GM19395 (cell line): Measurements from ENCODE around the gene C1QB.

Source experiments
- ATAC-seq: cut with Tn5 transposase; IDR thresholded peaks from one replicate; pipeline ENCODE4 v1.9.1; 2021; ENCODE audit warnings: mild to moderate bottlenecking, moderate library complexity; ENCODE audit not compliant: unreplicated experiment

The C1QB gene

GRCh38 chr1:22633697-22634463, 19.2 kb upstream of the C1QB start:
- ATAC-seq: no peak

DNA sequence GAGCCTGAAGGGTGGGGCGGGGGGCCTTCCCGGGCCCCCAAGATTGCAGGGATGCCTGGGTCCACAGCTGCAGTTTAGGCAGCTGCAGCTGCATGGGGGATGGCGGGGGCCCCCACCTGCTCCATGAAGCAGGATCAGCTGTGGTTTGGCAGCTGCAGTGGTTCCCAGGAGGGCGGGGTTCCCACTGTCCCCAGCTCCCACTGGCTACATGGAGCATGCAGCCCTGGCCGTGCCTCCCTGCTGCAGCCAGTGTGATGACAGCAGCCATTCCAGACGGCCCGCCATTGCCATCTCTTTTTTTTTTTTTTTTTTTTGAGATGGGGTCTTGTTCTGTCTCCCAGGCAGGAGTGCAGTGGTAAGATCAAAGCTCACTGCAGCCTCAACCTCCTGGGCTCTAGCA, 17.6 kb upstream of the C1QB start:
- no peak for ATAC-seq

DNA sequence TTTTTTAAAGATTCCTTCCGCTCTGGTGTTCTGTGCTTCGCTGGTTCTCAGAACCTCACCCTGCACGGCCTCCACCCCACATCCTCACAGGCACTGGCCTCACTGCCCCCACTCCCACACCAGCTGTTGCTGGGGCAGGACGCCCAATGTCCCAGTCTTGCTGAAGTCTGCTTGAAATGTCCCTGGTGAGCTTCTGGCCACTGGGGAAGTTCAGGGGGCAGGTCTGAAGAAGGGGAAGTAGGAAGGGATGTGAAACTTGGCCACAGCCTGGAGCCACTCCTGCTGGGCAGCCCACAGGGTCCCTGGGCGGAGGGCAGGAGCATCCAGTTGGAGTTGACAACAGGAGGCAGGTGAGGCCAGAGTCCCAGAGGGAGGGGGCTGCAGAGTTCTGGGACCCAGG, 16.7 kb upstream of the C1QB start, which contains the start of gene C1QA:
Gene C1QA, plus strand, starts transcription at position 276 of the 400 bp plus-strand sequence. CDS start 989 bp downstream, outside the sequence.
- ATAC-seq: no peak

- ATAC-seq: no peak
These were observed 16.1 kb upstream of the C1QB start for GRCh38 chr1:22636927-22637326.

DNA sequence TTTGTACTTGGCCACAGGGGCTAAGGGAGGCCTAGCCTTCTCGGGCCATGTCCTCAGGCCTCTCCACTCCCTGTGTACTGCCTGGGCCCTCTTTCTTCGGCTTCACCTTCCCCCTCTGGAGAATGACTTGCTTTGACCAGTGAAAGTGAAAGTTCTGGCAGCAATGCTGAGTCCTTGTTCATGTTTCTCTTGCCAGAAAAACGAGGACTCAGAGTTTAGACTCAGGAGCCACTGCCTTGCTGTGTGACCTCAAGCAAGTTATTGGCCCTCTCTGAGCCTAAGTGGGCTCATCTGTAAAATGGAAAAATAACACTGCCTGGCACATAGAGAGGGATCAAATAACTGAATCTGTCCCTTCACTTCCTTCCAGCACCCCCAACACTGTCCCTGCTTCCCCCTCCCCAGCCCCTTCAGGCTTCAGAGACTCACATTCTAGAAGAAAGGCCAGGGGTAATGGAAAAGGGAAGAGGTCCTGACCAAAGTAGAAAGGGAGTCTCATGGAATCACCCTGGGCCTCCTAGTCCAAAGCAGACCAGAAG, 15.1 kb upstream of the C1QB start:
- ATAC-seq: no peak

GRCh38 chr1:22638476-22639234, 14.4 kb upstream of the C1QB start:
- no peak for ATAC-seq

GRCh38 chr1:22639286-22639685, 13.8 kb upstream of the C1QB start:
- ATAC-seq: no peak

DNA sequence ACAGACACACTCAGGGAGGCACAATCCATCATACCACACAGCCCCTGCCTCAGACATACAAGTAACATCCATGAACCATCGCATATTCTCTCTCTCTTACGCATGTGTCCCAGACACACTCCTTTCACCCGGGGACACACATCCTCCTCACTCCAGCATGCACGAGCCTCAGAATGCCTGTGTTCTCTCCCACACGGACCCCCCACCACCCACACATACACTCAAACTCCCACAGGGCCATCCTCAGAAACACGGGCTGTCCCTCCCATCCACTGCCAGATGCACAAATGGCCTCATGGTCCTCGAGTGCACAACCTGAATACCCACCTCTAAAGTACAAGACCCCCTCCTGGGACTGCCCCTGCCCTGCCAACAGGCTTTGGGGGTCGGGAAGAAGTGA, 11.8 kb upstream of the C1QB start:
- no peak for ATAC-seq

DNA sequence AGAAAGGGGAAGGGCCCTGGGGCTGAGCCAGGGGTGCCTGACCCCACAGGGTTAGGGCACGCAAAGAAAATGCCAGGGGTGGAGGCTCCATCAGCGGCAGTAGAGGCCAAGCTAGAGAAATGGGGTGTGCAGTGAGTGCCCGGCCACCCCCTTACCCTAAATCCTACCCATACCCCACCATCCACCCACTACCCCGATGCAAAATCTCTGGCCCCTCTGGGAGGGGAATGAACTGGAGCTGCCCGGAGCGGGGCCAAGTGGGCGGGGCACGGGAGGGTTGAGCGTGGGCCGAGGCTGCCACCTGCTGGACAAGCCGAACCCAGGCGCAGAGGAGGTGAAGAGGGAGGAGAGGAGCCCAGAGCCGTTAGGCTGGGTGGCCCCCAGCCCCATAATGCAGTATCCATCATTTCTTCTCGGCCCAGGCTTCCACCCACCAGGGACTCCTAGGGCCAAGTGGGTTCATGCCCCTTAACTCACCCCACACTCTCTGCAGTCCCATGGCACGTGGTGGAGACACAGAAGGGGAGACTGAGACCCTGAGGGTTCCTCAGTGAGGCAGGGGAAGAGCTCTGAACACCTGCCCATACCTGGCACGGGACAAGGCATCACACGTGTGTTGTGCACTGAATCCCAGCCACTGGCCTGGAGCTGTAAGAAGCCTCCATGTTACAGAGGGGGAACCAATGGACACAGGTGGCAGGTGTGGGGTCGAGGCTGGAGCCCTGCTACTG, 11.0 kb upstream of the C1QB start:
- ATAC-seq: no peak

- no peak for ATAC-seq
These were observed 9.7 kb upstream of the C1QB start, which contains the start of gene C1QC for GRCh38 chr1:22643381-22643780. C1QC (plus strand) TSS chr1:22643633; CDS start chr1:22644024, 391 bp downstream.

DNA sequence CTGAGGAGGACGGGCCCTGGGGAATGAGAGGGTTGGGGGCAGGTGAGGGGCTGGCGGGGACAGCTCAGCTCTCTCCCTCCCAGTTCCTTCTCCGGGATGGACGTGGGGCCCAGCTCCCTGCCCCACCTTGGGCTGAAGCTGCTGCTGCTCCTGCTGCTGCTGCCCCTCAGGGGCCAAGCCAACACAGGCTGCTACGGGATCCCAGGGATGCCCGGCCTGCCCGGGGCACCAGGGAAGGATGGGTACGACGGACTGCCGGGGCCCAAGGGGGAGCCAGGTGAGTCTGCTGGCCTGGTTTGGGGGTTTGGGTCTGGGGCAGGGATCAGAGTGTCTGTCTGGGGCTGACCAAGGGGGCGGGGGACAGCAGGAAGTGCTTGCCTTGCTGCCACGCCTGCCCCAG, 9.1 kb upstream of the C1QB start:
- ATAC-seq: no peak

GRCh38 chr1:22645931-22646330, 7.1 kb upstream of the C1QB start:
- no peak for ATAC-seq

GRCh38 chr1:22646384-22646783, 6.7 kb upstream of the C1QB start:
- no peak for ATAC-seq

DNA sequence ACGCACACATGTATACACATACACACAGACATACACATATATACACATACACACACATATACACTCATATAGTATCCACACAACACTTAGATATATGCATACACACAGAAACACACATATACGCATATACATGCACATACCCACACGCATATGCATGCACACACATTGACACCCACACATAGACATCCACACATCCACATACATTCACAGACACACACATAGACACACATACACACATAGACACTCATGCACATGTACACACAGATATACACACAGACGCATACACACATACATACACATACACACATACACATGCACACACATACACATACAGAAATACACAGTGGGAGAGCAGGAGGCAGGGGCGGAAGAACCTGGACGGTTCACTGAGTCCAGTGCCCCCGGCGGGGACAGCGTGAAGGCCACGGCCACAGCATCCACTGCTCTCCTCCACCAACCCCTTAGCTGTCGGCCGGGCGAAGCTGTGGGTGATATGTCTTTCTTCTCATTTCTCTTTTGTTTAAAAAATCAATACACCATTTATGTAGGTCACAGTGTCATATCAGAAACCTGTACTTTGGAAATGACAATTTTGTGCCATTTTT, 2.8 kb upstream of the C1QB start:
- ATAC-seq: no peak

DNA sequence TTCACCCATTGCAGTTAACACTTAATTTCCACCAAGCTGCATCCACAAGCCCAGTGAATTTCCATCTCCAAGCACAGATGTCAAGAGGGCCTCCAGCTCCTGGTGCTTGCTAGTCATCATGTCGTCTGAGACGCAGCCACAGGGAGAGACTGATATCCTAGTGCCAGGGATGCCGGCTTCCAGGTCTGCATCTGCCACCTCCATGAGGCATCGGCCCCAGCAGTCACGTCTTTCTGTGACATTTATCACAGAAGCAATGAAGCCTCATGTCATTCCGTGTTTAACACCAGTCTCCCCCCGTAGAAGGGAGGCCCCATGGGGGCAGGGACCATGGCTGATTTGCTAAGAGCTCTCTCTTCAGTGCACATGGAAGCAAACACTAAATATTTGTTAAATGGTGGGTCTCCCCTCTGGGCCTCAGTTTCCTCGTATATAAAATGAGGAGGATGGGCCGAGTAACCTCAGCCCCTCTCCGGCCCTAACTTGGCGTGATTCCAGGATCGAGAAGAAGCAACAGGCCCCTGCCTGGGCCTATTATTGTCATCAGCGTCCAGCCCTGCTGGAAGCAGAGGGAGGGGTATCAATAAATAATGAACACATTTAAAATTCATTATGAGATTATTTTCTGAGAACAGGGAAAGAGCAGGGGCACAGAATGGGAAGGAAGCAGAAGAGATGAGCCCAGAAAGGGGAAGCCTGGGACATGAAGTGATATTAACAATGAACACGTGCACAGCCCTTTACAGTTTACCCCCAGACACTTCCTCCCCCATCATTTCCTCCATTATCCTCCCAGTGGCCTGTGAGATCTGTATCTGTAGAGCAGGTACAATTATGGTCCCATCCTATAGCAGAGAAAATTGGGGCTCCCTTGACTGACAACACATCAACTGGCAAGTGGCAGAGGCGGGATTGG, 837 bp upstream of the C1QB start:
- no peak for ATAC-seq

GRCh38 chr1:22654692-22655091, 1.7 kb downstream of the C1QB start:
- ATAC-seq: no peak

GRCh38 chr1:22658385-22659163, 5.5 kb downstream of the C1QB start:
- ATAC-seq: no peak

- ATAC-seq: no peak
These were observed 7.7 kb downstream of the C1QB start for GRCh38 chr1:22660716-22661241.

DNA sequence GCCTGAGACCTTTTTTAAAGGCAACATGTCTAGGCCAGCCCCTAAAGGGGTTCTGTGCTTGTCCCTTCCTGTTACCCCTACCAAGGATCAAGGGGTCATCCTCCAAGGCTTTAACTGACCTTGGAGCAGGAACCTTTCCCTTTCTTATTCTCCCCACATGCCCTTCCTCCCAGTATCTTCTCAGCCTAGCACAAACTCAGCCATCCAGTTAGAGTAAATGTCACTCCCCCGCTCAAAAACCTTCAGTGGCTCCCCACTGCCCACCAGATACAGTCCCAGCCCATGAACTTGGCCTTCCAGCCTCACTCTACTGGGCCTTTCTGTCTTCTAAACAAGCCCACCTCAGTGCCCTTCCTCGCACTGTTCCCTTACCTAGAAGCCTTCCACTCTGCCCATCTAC, 8.8 kb downstream of the C1QB start:
- ATAC-seq: no peak
